Fibroblast of the aortic adventitia (primary cell): ENCODE results near the gene SLC26A9. TPM values are rescaled to one million over a fixed set of nuclear protein-coding genes. Genes with fewer than 3 reads are reported as not detected.

Experiments
- DNase-seq: peaks from one replicate; pipeline ENCODE4 v3.0.0-alpha.2; 2010; ENCODE audit warnings: low read depth
- H3K4me3 ChIP-seq: 2 replicates; pipeline ENCODE4 v1.5.1; 2011; ENCODE audit warnings: low read depth, mild to moderate bottlenecking, control low read depth, low read length, moderate library complexity
- CTCF ChIP-seq: IDR thresholded peaks from 2 replicates; pipeline ENCODE4 v1.5.1; 2011; ENCODE audit warnings: mild to moderate bottlenecking, low read length, control low read depth, inconsistent platforms; ENCODE audit not compliant: insufficient read depth
- total RNA-seq: library from RNA; depleted of rRNA; stranded (reverse); fragments of >200 nt; gene quantifications from 2 replicates; pipeline ENCODE4 v1.2.3, GENCODE V29; 2012; ENCODE audit warnings: low replicate concordance

Gene SLC26A9
- total RNA-seq, 1 donor = not detected

- no peak for DNase-seq
- TF ChIP-seq CTCF = no peak
- no peak overlapping the region for H3K4me3 ChIP-seq
Observed at GRCh38 chr1:205979301-205979700, 36.0 kb upstream of the SLC26A9 start.

- H3K4me3 ChIP-seq = no peak overlapping the region
- no peak for DNase-seq
- no peak for TF ChIP-seq CTCF
Observed at GRCh38 chr1:205978676-205979075, 35.4 kb upstream of the SLC26A9 start.

GRCh38 chr1:205977402-205978014, 34.3 kb upstream of the SLC26A9 start:
- no peak overlapping the region for H3K4me3 ChIP-seq
- DNase-seq = peak; percentile 93
- TF ChIP-seq CTCF = peak; percentile 98

GRCh38 chr1:205976708-205977401, 33.6 kb upstream of the SLC26A9 start:
- H3K4me3 ChIP-seq = no peak overlapping the region
- peak; percentile 21 for DNase-seq
- TF ChIP-seq CTCF = no peak

- DNase-seq = no peak
- no peak for TF ChIP-seq CTCF
- H3K4me3 ChIP-seq = no peak overlapping the region
Observed at GRCh38 chr1:205976036-205976435, 32.8 kb upstream of the SLC26A9 start.

GRCh38 chr1:205975387-205975998, 32.2 kb upstream of the SLC26A9 start:
- H3K4me3 ChIP-seq = no peak overlapping the region
- no peak for DNase-seq
- TF ChIP-seq CTCF = no peak
